Tibial artery (tissue), 4 donors: ENCODE measurements around the gene CACNA1C.

Source experiments
- DNase-seq, 2 donors: peaks; one replicate each; pipeline ENCODE4 v3.0.0-alpha.2; 2019
- H3K27ac ChIP-seq, 2 donors: fragments of 200-600 bp; sonication (generic) in 1 of 2; 1 replicate in 1 of 2; 2 replicates in 1 of 2; pipeline ENCODE4 v1.5.1; 2018 to 2019; ENCODE audit warnings: mild to moderate bottlenecking in 1 of 2
- H3K27me3 ChIP-seq, 2 donors: fragments of 200-600 bp; sonication (generic) in 1 of 2; one replicate each; pipeline versions ENCODE4 v1.5.1 to v1.6.0; 2016 to 2019
- H3K36me3 ChIP-seq, 3 donors: fragments of 200-600 bp; sonication (generic) in 2 of 3; one replicate each; pipeline ENCODE4 v1.5.1; 2016 to 2019; ENCODE audit warnings: mild to moderate bottlenecking in 2 of 3
- H3K4me1 ChIP-seq, 4 donors: fragments of 200-600 bp; sonication (generic) in 2 of 4; 1 replicate in 3 of 4; 2 replicates in 1 of 4; pipeline ENCODE4 v1.5.1; 2016 to 2019
- H3K4me3 ChIP-seq, 2 donors: fragments of 200-600 bp; sonication (generic) in 1 of 2; 1 replicate in 1 of 2; 2 replicates in 1 of 2; pipeline ENCODE4 v1.5.1; 2018 to 2019; ENCODE audit warnings: mild to moderate bottlenecking in 2 of 2
- H3K9me3 ChIP-seq, 3 donors: fragments of 200-600 bp; sonication (generic) in 1 of 3; one replicate each; pipeline ENCODE4 v1.5.1; 2016 to 2019
- intact Hi-C: fragments of 100-400 bp; cut with DNase I; formaldehyde crosslinking; loops from one replicate; pipeline ENCODE4 v1.15.0; 2023; ENCODE audit warnings: low total_unique reads
- TF ChIP-seq, protein P1 (sequence below), 2 experiments: fragments of 200-600 bp in 1 of 2; fragments of 450-650 bp in 1 of 2; IDR thresholded peaks; one replicate each; pipeline ENCODE4 v1.5.1; 2017 to 2019; ENCODE audit warnings: antibody characterized with exemption in 2 of 2, mild to moderate bottlenecking in 1 of 2, moderate library complexity in 1 of 2

Gene CACNA1C

GRCh38 chr12:2268471-2269286 is 215.9 kb downstream of the CACNA1C start:
- Histone ChIP-seq H3K4me3 (no peak overlapping the region), H3K27ac (peak overlapping the region; percentile 66 to 73), H3K4me1 (peaks cover 0 to 80% (median 57%) of the 10 kb centered on the region in 4 donors)

GRCh38 chr12:2270846-2271245 is 218.1 kb downstream of the CACNA1C start:
- H3K4me3 ChIP-seq = no peak overlapping the region
- H3K27me3 ChIP-seq = no peaks in the 10 kb centered on the region
- peak in 1 of 2 donors; percentile 42 for DNase-seq
- no peaks in the 10 kb centered on the region for H3K9me3 ChIP-seq
- peaks cover 0 to 68% (median 42%) of the 10 kb centered on the region in 4 donors for H3K4me1 ChIP-seq
- intact Hi-C loops = loop anchor here (5.0 to 10.0 kb wide), 2 partner anchors 219 to 476 kb away; partner anchors contain the start of gene CACNA1C
- TF ChIP-seq, protein P1, sequence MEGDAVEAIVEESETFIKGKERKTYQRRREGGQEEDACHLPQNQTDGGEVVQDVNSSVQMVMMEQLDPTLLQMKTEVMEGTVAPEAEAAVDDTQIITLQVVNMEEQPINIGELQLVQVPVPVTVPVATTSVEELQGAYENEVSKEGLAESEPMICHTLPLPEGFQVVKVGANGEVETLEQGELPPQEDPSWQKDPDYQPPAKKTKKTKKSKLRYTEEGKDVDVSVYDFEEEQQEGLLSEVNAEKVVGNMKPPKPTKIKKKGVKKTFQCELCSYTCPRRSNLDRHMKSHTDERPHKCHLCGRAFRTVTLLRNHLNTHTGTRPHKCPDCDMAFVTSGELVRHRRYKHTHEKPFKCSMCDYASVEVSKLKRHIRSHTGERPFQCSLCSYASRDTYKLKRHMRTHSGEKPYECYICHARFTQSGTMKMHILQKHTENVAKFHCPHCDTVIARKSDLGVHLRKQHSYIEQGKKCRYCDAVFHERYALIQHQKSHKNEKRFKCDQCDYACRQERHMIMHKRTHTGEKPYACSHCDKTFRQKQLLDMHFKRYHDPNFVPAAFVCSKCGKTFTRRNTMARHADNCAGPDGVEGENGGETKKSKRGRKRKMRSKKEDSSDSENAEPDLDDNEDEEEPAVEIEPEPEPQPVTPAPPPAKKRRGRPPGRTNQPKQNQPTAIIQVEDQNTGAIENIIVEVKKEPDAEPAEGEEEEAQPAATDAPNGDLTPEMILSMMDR (IDR thresholded peaks at IDR 0.05) = no peak
- H3K36me3 ChIP-seq = no peaks in the 10 kb centered on the region
- peak overlapping the region; percentile 66 to 73 for H3K27ac ChIP-seq

More at GRCh38 chr12:2268471-2269286, 215.9 kb downstream of the CACNA1C start:
- peak; percentile 42 to 71 for DNase-seq
- H3K36me3 ChIP-seq = no peaks in the 10 kb centered on the region
- no peaks in the 10 kb centered on the region for H3K27me3 ChIP-seq
- intact Hi-C loops = loop anchor here (10.0 kb wide), 1 partner anchor 84 kb away; no protein-coding TSS in a partner anchor
- no peaks in the 10 kb centered on the region for H3K9me3 ChIP-seq
- TF ChIP-seq, protein P1 (IDR thresholded peaks at IDR 0.05) = no peak

DNA sequence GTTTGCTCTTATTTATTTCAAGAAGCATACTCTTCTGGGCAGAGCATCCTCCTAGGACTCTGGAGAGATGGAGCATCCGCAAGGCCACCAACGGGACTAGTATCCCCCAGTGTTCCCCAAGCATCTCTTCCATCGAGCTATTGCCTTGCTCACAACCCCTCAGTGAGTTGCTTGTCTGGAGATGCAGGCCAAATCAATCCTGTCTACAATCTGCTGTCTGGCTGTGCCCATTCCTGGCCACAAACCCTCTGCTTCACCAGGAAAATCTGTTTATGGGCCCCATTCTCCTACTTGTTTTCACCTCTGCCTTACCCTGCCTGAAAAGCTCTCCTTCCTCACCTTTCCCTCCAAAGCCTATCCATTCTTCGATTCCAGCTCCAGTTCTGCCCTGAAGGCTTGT is 219.2 kb downstream of the CACNA1C start:
- H3K27ac ChIP-seq = peak overlapping the region; percentile 66 to 69
- TF ChIP-seq, protein P1 (IDR thresholded peaks at IDR 0.05) = no peak
- no peak overlapping the region for H3K4me3 ChIP-seq
- H3K9me3 ChIP-seq = no peaks in the 10 kb centered on the region
- H3K27me3 ChIP-seq = no peaks in the 10 kb centered on the region
- no peak for DNase-seq
- intact Hi-C loops = loop anchor here (5.0 to 10.0 kb wide), 2 partner anchors 220 to 477 kb away; partner anchors contain the start of gene CACNA1C
- no peaks in the 10 kb centered on the region for H3K36me3 ChIP-seq
- H3K4me1 ChIP-seq = peaks cover 0 to 56% (median 31%) of the 10 kb centered on the region in 4 donors

GRCh38 chr12:2273288-2273687 is 220.5 kb downstream of the CACNA1C start:
- intact Hi-C loops = loop anchor here (5.0 to 10.0 kb wide), 2 partner anchors 221 to 478 kb away; partner anchors contain the start of gene CACNA1C
- H3K9me3 ChIP-seq = no peaks in the 10 kb centered on the region
- H3K27me3 ChIP-seq = no peaks in the 10 kb centered on the region
- H3K27ac ChIP-seq = peak overlapping the region; percentile 66 to 69
- H3K4me1 ChIP-seq = peaks cover 0 to 53% (median 18%) of the 10 kb centered on the region in 4 donors
- no peak overlapping the region for H3K4me3 ChIP-seq
- peak; percentile 72 to 90 for DNase-seq
- no peaks in the 10 kb centered on the region for H3K36me3 ChIP-seq
- TF ChIP-seq, protein P1 (IDR thresholded peaks at IDR 0.05) = peak; percentile 46 to 61

DNA sequence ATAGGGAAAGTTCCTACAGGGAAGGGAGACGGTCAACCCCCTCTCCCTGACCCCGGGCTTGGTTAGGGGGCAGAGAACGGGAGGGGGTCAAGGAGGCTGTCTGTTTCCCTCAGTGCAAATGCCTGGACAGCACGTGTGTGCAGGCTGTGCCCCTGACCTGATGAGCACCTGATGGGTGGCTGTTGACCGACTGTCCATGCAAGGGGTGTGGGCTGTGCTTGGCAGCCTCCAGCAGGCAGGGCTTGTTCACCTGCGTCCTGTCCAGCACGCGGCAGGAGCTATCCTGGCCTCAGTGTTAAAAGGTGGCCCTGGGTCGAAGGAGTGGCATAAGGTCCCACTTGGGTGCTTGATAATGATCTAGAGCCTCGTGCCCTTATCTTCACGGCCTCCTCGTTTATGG is 221.0 kb downstream of the CACNA1C start:
- peak overlapping the region; percentile 66 to 69 for H3K27ac ChIP-seq
- H3K4me3 ChIP-seq = no peak overlapping the region
- TF ChIP-seq, protein P1 (IDR thresholded peaks at IDR 0.05) = no peak
- peaks cover 0 to 48% (median 13%) of the 10 kb centered on the region in 4 donors for H3K4me1 ChIP-seq
- DNase-seq = no peak
- H3K9me3 ChIP-seq = no peaks in the 10 kb centered on the region
- H3K36me3 ChIP-seq = no peaks in the 10 kb centered on the region
- intact Hi-C loops = loop anchor here (5.0 to 10.0 kb wide), 2 partner anchors 221 to 479 kb away; partner anchors contain the start of gene CACNA1C
- H3K27me3 ChIP-seq = no peaks in the 10 kb centered on the region
